Vagina (tissue), 2 donors: Measurements from ENCODE around the gene ZFX. TPM values are rescaled to one million over a fixed set of nuclear protein-coding genes. Genes with fewer than 3 reads are reported as not detected.

Experiments used
- DNase-seq, 2 donors: peaks; one replicate each; pipeline ENCODE4 v3.0.0-alpha.2; 2017; ENCODE audit errors: extremely low spot score in 2 of 2
- H3K27ac ChIP-seq: fragments of 200-600 bp; sonication (generic); one replicate; pipeline ENCODE4 v1.5.1; 2019
- H3K27me3 ChIP-seq: fragments of 200-600 bp; sonication (generic); one replicate; pipeline ENCODE4 v1.5.1; 2019
- H3K36me3 ChIP-seq, 2 donors: fragments of 200-600 bp; sonication (generic); one replicate each; pipeline ENCODE4 v1.5.1; 2017 to 2019
- H3K4me1 ChIP-seq: fragments of 200-600 bp; sonication (generic); one replicate; pipeline ENCODE4 v1.5.1; 2019
- H3K4me3 ChIP-seq, 2 donors: fragments of 200-600 bp; sonication (generic); 1 replicate in 1 of 2; 2 replicates in 1 of 2; pipeline ENCODE4 v1.5.1; 2016 to 2019
- H3K9me3 ChIP-seq: fragments of 200-600 bp; sonication (generic); one replicate; pipeline ENCODE4 v1.5.1; 2019
- CTCF ChIP-seq, 3 experiments: fragments of 450-650 bp in 2 of 3; fragments of 200-600 bp in 1 of 3; sonication (generic) in 1 of 3; IDR thresholded peaks; one replicate each; pipeline ENCODE4 v1.5.1; 2017 to 2019; ENCODE audit warnings: antibody characterized with exemption in 3 of 3, mild to moderate bottlenecking in 2 of 3, moderate library complexity in 2 of 3
- POLR2A ChIP-seq, 2 donors: fragments of 450-650 bp; IDR thresholded peaks; one replicate each; pipeline ENCODE4 v1.6.1; 2017; ENCODE audit warnings: antibody characterized with exemption in 2 of 2, mild to moderate bottlenecking in 2 of 2, moderate library complexity in 2 of 2
- POLR2AphosphoS5 ChIP-seq, 2 donors: sonication (generic); formaldehyde crosslinking; IDR thresholded peaks; one replicate each; pipeline ENCODE4 v1.9.0; 2017; ENCODE audit warnings: antibody characterized with exemption in 2 of 2, mild to moderate bottlenecking in 2 of 2, low read depth in 1 of 2; ENCODE audit not compliant: insufficient read depth in 1 of 2
- intact Hi-C: fragments of 100-400 bp; cut with DNase I; formaldehyde crosslinking; loops from one replicate; pipeline ENCODE4 v1.15.1; 2023
- total RNA-seq: library from RNA; depleted of rRNA; stranded (reverse); fragments of >200 nt; gene quantifications from one replicate; pipeline ENCODE4 v1.2.3, GENCODE V29; 2016

ZFX gene
- total RNA-seq, 1 donor from 2014 or later: 62.4 TPM

GRCh38 chrX:24215272-24215671 lies 65.7 kb downstream of the ZFX start:
- Histone ChIP-seq H3K36me3 (peaks cover 0 to 36% of the 10 kb centered on the region in 2 donors), H3K4me1 (peaks cover 21% of the 10 kb centered on the region), H3K27me3 (no peaks in the 10 kb centered on the region), H3K9me3 (no peaks in the 10 kb centered on the region), H3K4me3 (no peak overlapping the region), H3K27ac (no peak overlapping the region)
- no peak for DNase-seq
- TF ChIP-seq CTCF (IDR thresholded peaks at IDR 0.05) (no peak), POLR2A (IDR thresholded peaks at IDR 0.05) (no peak), POLR2AphosphoS5 (IDR thresholded peaks at IDR 0.05; ENCODE audit: insufficient read depth in 1 of 2, low read depth in 1 of 2) (no peak)
- intact Hi-C loops: no loop called here

GRCh38 chrX:24216037-24216436 lies 66.5 kb downstream of the ZFX start:
- no peaks in the 10 kb centered on the region for H3K9me3 ChIP-seq
- H3K4me1 ChIP-seq: peaks cover 21% of the 10 kb centered on the region
- no peaks in the 10 kb centered on the region for H3K27me3 ChIP-seq
- no peak for TF ChIP-seq CTCF (IDR thresholded peaks at IDR 0.05)
- no peak for TF ChIP-seq POLR2A (IDR thresholded peaks at IDR 0.05)
- no peak for TF ChIP-seq POLR2AphosphoS5 (IDR thresholded peaks at IDR 0.05; ENCODE audit: insufficient read depth in 1 of 2, low read depth in 1 of 2)
- no peak for DNase-seq
- intact Hi-C loops: no loop called here
- no peak overlapping the region for H3K27ac ChIP-seq
- no peak overlapping the region for H3K4me3 ChIP-seq
- peaks cover 0 to 28% of the 10 kb centered on the region in 2 donors for H3K36me3 ChIP-seq

GRCh38 chrX:24216827-24217226 lies 67.3 kb downstream of the ZFX start:
- DNase-seq: no peak
- peaks cover 0 to 22% of the 10 kb centered on the region in 2 donors for H3K36me3 ChIP-seq
- peaks cover 21% of the 10 kb centered on the region for H3K4me1 ChIP-seq
- H3K4me3 ChIP-seq: no peak overlapping the region
- H3K27me3 ChIP-seq: no peaks in the 10 kb centered on the region
- TF ChIP-seq POLR2A (IDR thresholded peaks at IDR 0.05) (no peak), CTCF (IDR thresholded peaks at IDR 0.05) (no peak), POLR2AphosphoS5 (IDR thresholded peaks at IDR 0.05; ENCODE audit: insufficient read depth in 1 of 2, low read depth in 1 of 2) (no peak)
- intact Hi-C loops: no loop called here
- no peak overlapping the region for H3K27ac ChIP-seq
- no peaks in the 10 kb centered on the region for H3K9me3 ChIP-seq

GRCh38 chrX:24219320-24219719 lies 69.8 kb downstream of the ZFX start:
- no peak overlapping the region for H3K27ac ChIP-seq
- H3K27me3 ChIP-seq: no peaks in the 10 kb centered on the region
- no peak for DNase-seq
- TF ChIP-seq CTCF (IDR thresholded peaks at IDR 0.05) (no peak), POLR2AphosphoS5 (IDR thresholded peaks at IDR 0.05; ENCODE audit: insufficient read depth in 1 of 2, low read depth in 1 of 2) (no peak), POLR2A (IDR thresholded peaks at IDR 0.05) (no peak)
- H3K4me3 ChIP-seq: no peak overlapping the region
- intact Hi-C loops: no loop called here
- peaks cover 19% of the 10 kb centered on the region for H3K4me1 ChIP-seq
- no peaks in the 10 kb centered on the region for H3K9me3 ChIP-seq
- H3K36me3 ChIP-seq: peaks cover 0 to 5% of the 10 kb centered on the region in 2 donors

- Histone ChIP-seq H3K4me3 (no peak overlapping the region), H3K27ac (no peak overlapping the region), H3K9me3 (no peaks in the 10 kb centered on the region), H3K36me3 (no peaks in the 10 kb centered on the region), H3K27me3 (no peaks in the 10 kb centered on the region), H3K4me1 (no peaks in the 10 kb centered on the region)
- intact Hi-C loops: no loop called here
- DNase-seq: no peak
- TF ChIP-seq CTCF (IDR thresholded peaks at IDR 0.05) (no peak), POLR2A (IDR thresholded peaks at IDR 0.05) (no peak), POLR2AphosphoS5 (IDR thresholded peaks at IDR 0.05; ENCODE audit: insufficient read depth in 1 of 2, low read depth in 1 of 2) (no peak)
Measured at GRCh38 chrX:24221872-24222271, 72.3 kb downstream of the ZFX start.
